DOHH2 (cell line): ENCODE data around the gene MRM2.

Experiments
- CTCF ChIP-seq: fragments of 200-600 bp; sonication (generic); IDR thresholded peaks from one replicate; pipeline ENCODE4 v1.5.1; 2014; ENCODE audit warnings: antibody characterized with exemption, mild to moderate bottlenecking, low read depth, low read length; ENCODE audit not compliant: poor library complexity, severe bottlenecking
- EZH2phosphoT487 ChIP-seq: fragments of 200-600 bp; sonication (generic); IDR thresholded peaks from 2 replicates; pipeline ENCODE4 v1.6.1; 2017; ENCODE audit warnings: borderline replicate concordance, mild to moderate bottlenecking, antibody characterized with exemption, low read length, moderate library complexity, mixed read lengths

- TF ChIP-seq CTCF (no peak), EZH2phosphoT487 (no peak)
Measured at GRCh38 chr7:2217206-2217605, 24.8 kb downstream of the MRM2 start.
